CD4-positive, alpha-beta T cell treated with Interleukin-6 at 100 ng/mL for 8 hours (primary cell): ENCODE measurements around the gene OPN1MW3.
"Not testable (repeated sequence)": the region's sequence is repeated elsewhere in the genome, so short reads cannot be mapped to it uniquely, and the experiment has no call there.

Experiments used
- DNase-seq: peaks from one replicate; pipeline ENCODE4 v3.0.0-alpha.2; 2020; ENCODE audit warnings: mixed read lengths, low spot score

Gene OPN1MW3

GRCh38 chrX:154257282-154257681 is at the start of gene OPN1MW3:
TSS of gene OPN1MW3 (plus strand) at chrX:154257582. CDS start at chrX:154257620, 38 bp downstream.
- not testable (repeated sequence) for DNase-seq

- not testable (repeated sequence) for DNase-seq
Measured at GRCh38 chrX:154209670-154210418, 47.5 kb upstream of the OPN1MW3 start.

- not testable (repeated sequence) for DNase-seq
Measured at GRCh38 chrX:154211057-154211456, 46.3 kb upstream of the OPN1MW3 start.

- not testable (repeated sequence) for DNase-seq
Measured at GRCh38 chrX:154211499-154211898, 45.9 kb upstream of the OPN1MW3 start.

GRCh38 chrX:154219456-154219855 is 37.9 kb upstream of the OPN1MW3 start, which contains the start of gene OPN1MW2:
TSS of gene OPN1MW2 (plus strand) at chrX:154219756. CDS start at chrX:154219816, 60 bp downstream.
- DNase-seq = not testable (repeated sequence)

GRCh38 chrX:154225292-154225691 is 32.1 kb upstream of the OPN1MW3 start:
- DNase-seq = not testable (repeated sequence)

- not testable (repeated sequence) for DNase-seq
Measured at GRCh38 chrX:154226706-154227105, 30.7 kb upstream of the OPN1MW3 start.

- not testable (repeated sequence) for DNase-seq
Measured at GRCh38 chrX:154231443-154231842, 25.9 kb upstream of the OPN1MW3 start.

- DNase-seq = not testable (repeated sequence)
Measured at GRCh38 chrX:154233620-154234019, 23.8 kb upstream of the OPN1MW3 start.

- not testable (repeated sequence) for DNase-seq
Measured at GRCh38 chrX:154238939-154239559, 18.3 kb upstream of the OPN1MW3 start.

GRCh38 chrX:154239982-154240503 is 17.3 kb upstream of the OPN1MW3 start:
- not testable (repeated sequence) for DNase-seq

- not testable (repeated sequence) for DNase-seq
Measured at GRCh38 chrX:154247377-154248045, 9.9 kb upstream of the OPN1MW3 start.

GRCh38 chrX:154248076-154248475 is 9.3 kb upstream of the OPN1MW3 start:
- DNase-seq = not testable (repeated sequence)

- DNase-seq = not testable (repeated sequence)
Measured at GRCh38 chrX:154258711-154259110, 1.3 kb downstream of the OPN1MW3 start.

GRCh38 chrX:154263072-154263471 is 5.7 kb downstream of the OPN1MW3 start:
- not testable (repeated sequence) for DNase-seq

GRCh38 chrX:154269245-154269644 is 11.9 kb downstream of the OPN1MW3 start:
- DNase-seq = not testable (repeated sequence)

GRCh38 chrX:154284489-154285338 is 27.3 kb downstream of the OPN1MW3 start:
- DNase-seq = not testable (repeated sequence)

GRCh38 chrX:154286406-154286805 is 29.0 kb downstream of the OPN1MW3 start:
- DNase-seq = not testable (repeated sequence)

- no peak for DNase-seq
Measured at GRCh38 chrX:154294791-154295574, 37.6 kb downstream of the OPN1MW3 start, which contains the start of gene TEX28. TSS of gene TEX28 (minus strand) at chrX:154295124. CDS start at chrX:154292117, 3,007 bp downstream.

GRCh38 chrX:154295664-154296310 is 38.4 kb downstream of the OPN1MW3 start, which contains the start of gene TKTL1:
TSS of gene TKTL1 (plus strand) at chrX:154295795. CDS start at chrX:154295860, 65 bp downstream.
- no peak for DNase-seq
